Skeletal muscle satellite cell (primary cell): ENCODE results near the gene NF2.
A peak's percentile ranks its signal among the peaks of the same experiment; 100 is the strongest.
"Not testable (repeated sequence)": the region's sequence is repeated elsewhere in the genome, so short reads cannot be mapped to it uniquely, and the experiment has no call there.

Experiments used
- H3K27me3 ChIP-seq: 2 replicates; pipeline ENCODE4 v1.7.0; 2013; ENCODE audit warnings: low read length; ENCODE audit not compliant: control insufficient read depth, insufficient read depth
- H3K36me3 ChIP-seq: 2 replicates; pipeline ENCODE4 v1.7.0; 2013; ENCODE audit warnings: mild to moderate bottlenecking, control low read depth, low read length; ENCODE audit not compliant: insufficient read depth
- H3K4me1 ChIP-seq: 2 replicates; pipeline ENCODE4 v1.7.0; 2013; ENCODE audit warnings: low read length; ENCODE audit not compliant: control insufficient read depth, insufficient read depth
- H3K4me2 ChIP-seq: 2 replicates; pipeline ENCODE4 v1.7.0; 2013; ENCODE audit warnings: mild to moderate bottlenecking, low read length
- H3K4me3 ChIP-seq: 2 replicates; pipeline ENCODE4 v1.7.0; 2013; ENCODE audit warnings: low read length
- H3K9ac ChIP-seq: 2 replicates; pipeline ENCODE4 v1.7.0; 2013; ENCODE audit warnings: mild to moderate bottlenecking, low read depth, low read length, moderate library complexity
- H3K9me3 ChIP-seq: replicated peaks from 2 replicates; pipeline ENCODE4 v1.7.0; 2013; ENCODE audit warnings: mild to moderate bottlenecking, control low read depth, low read length

NF2 gene

DNA sequence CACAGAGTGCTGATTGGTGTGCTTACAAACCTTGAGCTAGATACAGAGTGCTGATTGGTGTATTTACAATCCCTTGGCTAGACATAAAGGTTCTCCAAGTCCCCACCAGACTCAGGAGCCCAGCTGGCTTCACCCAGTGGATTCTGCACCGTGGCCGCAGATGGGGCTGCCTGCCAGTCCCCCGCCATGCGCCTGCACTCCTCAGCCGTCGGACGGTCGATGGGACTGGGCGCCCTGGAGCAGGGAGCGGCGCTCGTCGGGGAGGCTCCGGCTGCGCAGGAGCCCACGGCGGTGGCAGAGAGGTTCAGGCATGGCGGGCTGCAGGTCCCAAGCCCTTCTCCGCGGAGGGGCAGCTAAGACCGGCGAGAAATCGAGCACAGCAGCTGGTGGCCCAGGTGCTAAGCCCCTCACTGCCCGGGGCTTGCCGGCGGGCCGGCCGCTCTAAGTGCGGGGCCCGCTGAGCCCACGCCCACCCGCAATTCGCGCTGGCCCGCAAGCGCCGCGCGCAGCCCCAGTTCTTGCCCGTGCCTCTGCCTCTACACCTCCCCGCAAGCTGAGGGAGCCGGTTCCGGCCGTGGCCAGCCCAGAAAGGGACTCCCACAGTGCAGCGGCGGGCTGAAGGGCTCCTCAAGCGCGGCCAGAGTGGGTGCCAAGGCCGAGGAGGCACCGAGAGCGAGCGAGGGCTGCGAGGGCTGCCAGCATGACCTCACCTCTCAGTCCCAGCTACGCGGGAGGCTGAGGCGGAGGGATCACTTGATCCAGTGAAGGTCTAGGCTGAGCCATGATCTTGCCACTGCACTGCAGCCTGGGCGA, 5.4 kb upstream of the NF2 start:
- not testable (repeated sequence) for H3K4me1 ChIP-seq, H3K9ac ChIP-seq, H3K4me2 ChIP-seq, H3K27me3 ChIP-seq, H3K36me3 ChIP-seq, H3K9me3 ChIP-seq, H3K4me3 ChIP-seq

DNA sequence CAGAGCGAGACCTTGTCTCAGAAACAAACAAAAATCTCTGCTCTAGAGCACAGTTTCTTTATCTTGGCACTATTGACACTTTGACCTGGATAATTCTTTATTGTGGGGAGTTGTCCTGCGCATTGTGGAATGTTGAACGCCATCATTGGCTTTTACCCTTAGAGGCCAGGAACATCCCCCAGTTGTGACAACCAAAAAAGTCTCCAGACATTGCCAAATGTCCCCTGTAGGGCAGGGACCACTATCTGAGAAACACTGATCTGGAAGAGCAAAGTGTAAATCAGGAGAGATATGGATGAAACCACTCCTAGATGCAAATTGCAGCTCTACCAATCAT, 4.8 kb upstream of the NF2 start:
- Histone ChIP-seq H3K4me2 (no peak overlapping the region), H3K4me3 (no peak overlapping the region), H3K4me1 (peaks cover 3% of the 10 kb centered on the region), H3K9ac (no peak overlapping the region), H3K36me3 (no peaks in the 10 kb centered on the region), H3K27me3 (no peaks in the 10 kb centered on the region), H3K9me3 (no peaks in the 10 kb centered on the region)

DNA sequence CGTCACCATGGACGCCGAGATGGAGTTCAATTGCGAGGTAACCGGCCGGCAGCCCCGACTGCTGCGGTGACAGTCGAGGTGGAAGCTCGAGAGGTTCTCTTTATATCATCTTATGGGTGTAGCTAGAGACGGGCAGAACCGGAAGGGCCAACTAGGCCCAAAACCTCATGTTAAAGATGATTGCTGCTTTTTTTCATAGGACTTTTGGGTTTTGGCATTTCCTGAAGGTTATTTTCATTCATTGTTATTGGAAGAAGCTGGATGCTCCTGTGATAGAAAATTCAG, 585 bp downstream of the NF2 start:
- Histone ChIP-seq H3K36me3 (peaks cover 19% of the 10 kb centered on the region), H3K9me3 (no peaks in the 10 kb centered on the region), H3K4me1 (peaks cover 29% of the 10 kb centered on the region), H3K27me3 (no peaks in the 10 kb centered on the region), H3K9ac (peak overlapping the region; percentile 98), H3K4me3 (peak overlapping the region; percentile 91), H3K4me2 (peak overlapping the region; percentile 89)

DNA sequence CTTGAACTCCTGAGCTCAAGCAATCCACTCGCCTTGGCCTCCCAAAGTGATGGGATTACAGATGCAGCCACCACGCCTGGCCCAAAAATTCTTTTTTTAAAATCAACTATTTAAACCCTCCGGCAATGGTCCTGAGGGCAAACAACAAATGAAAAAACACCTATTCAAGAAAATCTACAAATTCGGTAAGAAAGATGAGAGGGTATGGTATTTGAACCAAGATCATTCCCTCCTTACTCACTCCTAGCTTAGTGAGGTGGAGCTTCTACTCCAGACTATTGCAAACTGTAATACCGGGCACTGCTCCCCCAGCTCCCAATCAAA, 2.1 kb downstream of the NF2 start:
- Histone ChIP-seq H3K9ac (no peak overlapping the region), H3K4me2 (peak overlapping the region; percentile 89), H3K36me3 (peaks cover 19% of the 10 kb centered on the region), H3K27me3 (no peaks in the 10 kb centered on the region), H3K4me1 (peaks cover 29% of the 10 kb centered on the region), H3K9me3 (no peaks in the 10 kb centered on the region), H3K4me3 (peak overlapping the region; percentile 91)

DNA sequence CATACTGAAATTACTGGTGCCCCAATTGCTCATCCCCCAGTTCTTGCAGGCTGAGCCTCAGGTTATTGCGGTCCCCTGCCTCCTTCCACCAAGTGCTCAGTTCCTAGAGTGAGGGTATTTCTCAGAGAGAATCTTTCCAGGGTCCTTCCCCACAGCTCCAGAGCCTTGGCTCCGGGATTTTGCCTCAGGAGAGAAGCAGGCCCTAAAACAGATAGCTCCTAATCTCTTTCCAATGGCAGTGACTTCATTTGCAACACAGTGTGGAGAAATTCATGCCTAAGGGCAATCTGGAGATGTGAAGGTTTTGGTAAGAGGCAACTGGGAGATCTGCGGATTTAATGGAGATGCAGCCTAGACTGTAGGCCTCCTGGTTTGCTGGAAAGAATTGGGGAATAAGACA, 2.9 kb downstream of the NF2 start:
- no peaks in the 10 kb centered on the region for H3K27me3 ChIP-seq
- H3K4me1 ChIP-seq: peaks cover 29% of the 10 kb centered on the region
- peak overlapping the region; percentile 89 for H3K4me2 ChIP-seq
- no peak overlapping the region for H3K9ac ChIP-seq
- H3K36me3 ChIP-seq: peaks cover 19% of the 10 kb centered on the region
- H3K9me3 ChIP-seq: no peaks in the 10 kb centered on the region
- H3K4me3 ChIP-seq: peak overlapping the region; percentile 10

DNA sequence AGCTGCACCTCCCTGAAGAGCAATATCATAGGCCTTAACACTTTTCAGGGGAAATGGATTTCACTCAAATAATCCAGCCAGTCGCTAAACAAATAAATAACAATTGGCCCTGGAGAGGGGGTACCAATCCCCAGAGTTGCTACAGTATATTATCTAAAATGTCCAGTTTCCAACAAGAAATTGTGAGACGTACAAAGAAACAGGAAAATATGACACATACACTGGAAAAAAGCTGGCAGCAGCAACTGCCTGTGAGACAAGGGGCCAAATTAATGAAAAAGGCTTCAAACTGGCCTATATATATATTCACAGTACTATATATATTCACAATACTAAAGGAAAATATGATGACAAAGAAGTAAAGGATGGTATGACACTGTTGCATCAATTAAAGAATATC, 4.0 kb downstream of the NF2 start:
- Histone ChIP-seq H3K4me3 (no peak overlapping the region), H3K4me1 (peaks cover 26% of the 10 kb centered on the region), H3K4me2 (no peak overlapping the region), H3K36me3 (peaks cover 19% of the 10 kb centered on the region), H3K9ac (no peak overlapping the region), H3K27me3 (no peaks in the 10 kb centered on the region), H3K9me3 (no peaks in the 10 kb centered on the region)

DNA sequence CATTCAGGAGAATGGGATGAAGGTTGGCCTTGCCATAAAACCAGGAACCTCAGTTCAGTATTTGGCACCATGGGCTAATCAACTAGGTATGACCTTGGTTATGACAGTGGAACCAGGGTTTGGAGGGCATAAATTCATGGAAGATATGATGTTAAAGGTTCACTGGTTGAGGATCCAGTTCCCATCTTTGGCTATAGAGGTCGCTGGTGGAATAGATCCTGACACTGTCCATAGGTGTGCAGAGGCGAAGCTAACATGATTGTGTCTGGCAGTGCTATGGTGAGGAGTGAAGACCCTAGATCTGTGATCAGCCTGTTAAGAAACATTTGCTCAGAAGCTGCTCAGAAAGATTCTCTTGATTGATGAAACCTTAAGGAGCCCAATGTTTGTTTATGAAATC, 5.7 kb downstream of the NF2 start:
- Histone ChIP-seq H3K36me3 (peaks cover 19% of the 10 kb centered on the region), H3K27me3 (no peaks in the 10 kb centered on the region), H3K4me3 (no peak overlapping the region), H3K4me1 (peaks cover 26% of the 10 kb centered on the region), H3K9me3 (no peaks in the 10 kb centered on the region), H3K9ac (no peak overlapping the region), H3K4me2 (no peak overlapping the region)

DNA sequence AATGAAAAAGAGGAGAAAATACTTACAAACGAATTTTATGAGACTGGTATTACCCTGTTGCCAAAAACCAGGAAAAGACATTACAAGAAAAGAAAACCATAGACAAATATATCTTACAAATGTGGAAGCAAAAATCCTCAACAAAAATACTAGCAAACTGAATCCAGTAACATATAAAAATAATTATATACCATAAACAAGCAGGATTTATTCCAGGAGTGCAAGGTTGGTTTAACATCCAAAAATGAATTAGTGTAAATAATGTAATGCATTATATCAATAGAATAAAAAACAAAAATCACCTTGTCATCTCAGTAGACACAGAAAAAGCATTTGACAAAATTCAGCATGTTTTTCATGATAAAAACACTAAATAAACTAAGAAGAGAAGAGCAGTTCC, 7.3 kb downstream of the NF2 start:
- Histone ChIP-seq H3K4me3 (no peak overlapping the region), H3K4me1 (peaks cover 15% of the 10 kb centered on the region), H3K27me3 (no peaks in the 10 kb centered on the region), H3K9ac (no peak overlapping the region), H3K36me3 (peaks cover 15% of the 10 kb centered on the region), H3K4me2 (no peak overlapping the region), H3K9me3 (no peaks in the 10 kb centered on the region)

DNA sequence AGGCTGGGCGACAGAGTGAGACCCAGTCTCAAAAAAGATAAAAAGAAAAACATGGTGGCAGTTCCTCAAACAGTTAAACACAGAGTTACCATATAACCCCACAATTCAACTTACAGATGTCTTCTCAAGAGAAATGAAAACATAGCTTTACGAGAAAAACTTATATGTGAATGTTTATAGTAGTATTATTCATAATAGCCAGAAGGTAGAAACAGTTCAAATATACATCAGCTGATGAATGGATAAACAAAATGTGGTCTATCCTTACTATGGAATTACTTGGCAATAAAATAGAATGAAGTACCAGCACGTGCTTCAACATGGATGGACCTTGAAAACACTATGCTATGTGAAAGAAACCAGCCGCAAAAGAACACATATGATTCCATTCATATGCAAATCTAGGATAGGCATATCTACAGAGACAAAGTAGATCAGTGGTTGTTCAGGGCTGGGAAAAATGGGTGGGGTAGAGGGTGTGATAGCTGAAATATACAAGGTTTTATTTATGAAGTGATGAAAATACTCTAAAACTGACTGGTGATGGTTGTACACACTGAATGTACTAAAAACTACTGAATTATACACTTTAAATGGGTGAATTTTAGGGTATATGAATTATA, 12.4 kb downstream of the NF2 start:
- Histone ChIP-seq H3K9me3 (no peaks in the 10 kb centered on the region), H3K4me3 (no peak overlapping the region), H3K36me3 (no peaks in the 10 kb centered on the region), H3K9ac (no peak overlapping the region), H3K4me1 (peaks cover 27% of the 10 kb centered on the region), H3K27me3 (no peaks in the 10 kb centered on the region), H3K4me2 (no peak overlapping the region)

DNA sequence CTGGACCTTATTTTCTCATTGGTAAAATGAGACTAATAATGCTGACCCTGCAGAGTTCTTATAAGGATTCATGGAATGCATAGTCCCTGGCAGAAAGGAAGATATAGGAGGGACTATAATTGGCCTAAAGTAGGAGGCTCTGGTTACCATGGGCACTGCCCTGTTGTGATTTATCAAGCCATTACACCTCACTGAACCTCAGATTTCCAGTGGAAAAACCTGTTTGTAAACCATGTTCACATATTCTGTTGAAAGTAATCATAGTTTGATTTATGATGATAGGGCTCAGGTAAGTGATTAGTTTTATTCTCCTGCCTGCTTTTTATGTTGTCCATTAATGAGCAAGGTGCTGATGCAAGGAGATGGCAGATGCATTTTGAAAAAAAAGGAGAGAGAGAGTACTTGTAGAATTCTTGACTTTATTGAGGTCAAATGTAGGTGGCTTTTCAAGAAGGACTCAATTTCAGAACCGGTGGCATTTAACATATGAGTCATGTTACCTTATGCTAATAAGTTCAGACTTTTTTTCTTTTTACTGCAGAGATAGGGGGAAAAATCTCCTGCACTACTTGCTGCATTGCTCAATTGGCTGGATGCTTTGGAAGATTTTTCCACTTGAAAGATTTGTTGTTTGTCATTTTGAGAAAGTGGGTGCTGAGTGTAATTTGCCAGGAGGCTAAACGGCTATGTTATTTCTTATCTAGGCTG, 14.6 kb downstream of the NF2 start:
- Histone ChIP-seq H3K4me3 (no peak overlapping the region), H3K9ac (peak overlapping the region; percentile 44), H3K4me1 (peaks cover 47% of the 10 kb centered on the region)

DNA sequence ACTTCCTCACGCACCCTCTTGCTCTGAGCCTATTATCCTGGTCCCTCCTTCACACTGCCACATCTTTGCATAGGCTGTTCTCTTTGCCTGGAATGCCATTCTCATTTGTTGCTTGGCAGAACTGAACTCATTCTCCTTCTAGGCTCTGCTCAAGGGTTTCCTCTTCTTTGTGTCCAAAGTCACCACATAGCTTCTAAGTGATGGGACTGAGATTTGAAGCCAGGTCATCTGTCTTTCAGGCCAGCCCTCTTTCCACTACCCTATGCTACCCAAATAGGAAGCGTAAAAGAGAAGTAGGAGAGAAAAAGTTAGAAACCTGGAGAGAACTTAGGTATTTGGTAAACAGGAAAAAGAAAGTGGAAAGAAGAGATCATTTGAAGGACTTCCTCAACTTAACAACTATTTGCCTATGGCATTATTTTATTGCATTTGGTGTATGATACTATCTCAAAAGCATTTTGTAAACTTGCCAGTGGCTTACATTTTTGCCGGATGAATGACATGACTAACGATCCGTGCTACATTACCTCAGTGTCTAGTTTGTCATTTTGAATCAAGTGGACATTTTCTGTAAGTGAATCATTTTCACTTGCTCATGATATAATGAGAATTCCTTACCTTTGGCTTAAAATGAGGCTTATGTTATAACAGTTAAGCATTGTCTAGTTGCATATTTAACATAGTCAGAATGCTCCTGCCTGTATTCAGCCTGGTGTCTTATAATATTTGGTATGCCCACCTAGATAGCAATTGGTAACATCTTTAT, 18.5 kb downstream of the NF2 start:
- Histone ChIP-seq H3K4me1 (peaks cover 85% of the 10 kb centered on the region), H3K9ac (peak overlapping the region; percentile 82), H3K36me3 (no peaks in the 10 kb centered on the region), H3K9me3 (no peaks in the 10 kb centered on the region), H3K4me2 (peak overlapping the region; percentile 74), H3K27me3 (no peaks in the 10 kb centered on the region), H3K4me3 (peak overlapping the region; percentile 54)

More for the DNA sequence above, 14.6 kb downstream of the NF2 start:
- Histone ChIP-seq H3K9me3 (no peaks in the 10 kb centered on the region), H3K27me3 (no peaks in the 10 kb centered on the region), H3K36me3 (no peaks in the 10 kb centered on the region), H3K4me2 (peak overlapping the region; percentile 1)
